Tibial nerve (tissue), 4 donors: ENCODE data around the gene KATNAL2. TPM values are rescaled to one million over a fixed set of nuclear protein-coding genes. Genes with fewer than 3 reads are reported as not detected.

Source experiments
- DNase-seq, 2 donors: peaks; one replicate each; pipeline ENCODE4 v3.0.0-alpha.2; 2019; ENCODE audit warnings: low spot score in 2 of 2
- H3K27ac ChIP-seq, 4 donors: fragments of 200-600 bp; sonication (generic) in 3 of 4; one replicate each; pipeline ENCODE4 v1.5.1; 2017 to 2019; ENCODE audit warnings: mild to moderate bottlenecking in 1 of 4
- H3K27me3 ChIP-seq, 2 donors: fragments of 200-600 bp; sonication (generic) in 1 of 2; one replicate each; pipeline versions ENCODE4 v1.5.1 to v1.6.0; 2017 to 2019
- H3K36me3 ChIP-seq, 3 donors: fragments of 200-600 bp; sonication (generic); one replicate each; pipeline ENCODE4 v1.5.1; 2018 to 2019
- H3K4me1 ChIP-seq, 4 donors: fragments of 200-600 bp; sonication (generic) in 3 of 4; one replicate each; pipeline ENCODE4 v1.5.1; 2017 to 2019
- H3K4me3 ChIP-seq, 4 donors: fragments of 200-600 bp; sonication (generic) in 3 of 4; one replicate each; pipeline ENCODE4 v1.5.1; 2017 to 2019; ENCODE audit warnings: mild to moderate bottlenecking in 1 of 4, moderate library complexity in 1 of 4
- H3K9me3 ChIP-seq, 4 donors: fragments of 200-600 bp; sonication (generic) in 3 of 4; one replicate each; pipeline ENCODE4 v1.5.1; 2017 to 2019
- EP300 ChIP-seq, 2 donors: sonication (generic); formaldehyde crosslinking; IDR thresholded peaks; one replicate each; pipeline ENCODE4 v1.6.1; 2017; ENCODE audit warnings: antibody characterized with exemption in 2 of 2, mild to moderate bottlenecking in 1 of 2
- POLR2A ChIP-seq, 2 donors: fragments of 450-650 bp; IDR thresholded peaks; one replicate each; pipeline ENCODE4 v1.6.1; 2017; ENCODE audit warnings: antibody characterized with exemption in 2 of 2, mild to moderate bottlenecking in 2 of 2, moderate library complexity in 2 of 2
- WGBS, 2 donors: methylation state at CpG; one replicate each; pipeline ENCODE4 v1.1.5; 2018; 5-methylcytosine and 5-hydroxymethylcytosine counted together
- total RNA-seq, 4 donors: library from RNA; depleted of rRNA; stranded (reverse); fragments of >200 nt; gene quantifications; one replicate each; pipeline ENCODE4 v1.1.0, GENCODE V29; 2016
- TF ChIP-seq, protein P1 (sequence below), 5 experiments: fragments of 200-600 bp in 3 of 5; fragments of 450-650 bp in 2 of 5; sonication (generic) in 3 of 5; IDR thresholded peaks; one replicate each; pipeline ENCODE4 v1.5.1; 2016 to 2019; ENCODE audit warnings: antibody characterized with exemption in 5 of 5, mild to moderate bottlenecking in 3 of 5, moderate library complexity in 2 of 5

Gene KATNAL2
- total RNA-seq, 4 donors from 2014 or later, result 2.4 to 11.7 (median 7.8) TPM

DNA sequence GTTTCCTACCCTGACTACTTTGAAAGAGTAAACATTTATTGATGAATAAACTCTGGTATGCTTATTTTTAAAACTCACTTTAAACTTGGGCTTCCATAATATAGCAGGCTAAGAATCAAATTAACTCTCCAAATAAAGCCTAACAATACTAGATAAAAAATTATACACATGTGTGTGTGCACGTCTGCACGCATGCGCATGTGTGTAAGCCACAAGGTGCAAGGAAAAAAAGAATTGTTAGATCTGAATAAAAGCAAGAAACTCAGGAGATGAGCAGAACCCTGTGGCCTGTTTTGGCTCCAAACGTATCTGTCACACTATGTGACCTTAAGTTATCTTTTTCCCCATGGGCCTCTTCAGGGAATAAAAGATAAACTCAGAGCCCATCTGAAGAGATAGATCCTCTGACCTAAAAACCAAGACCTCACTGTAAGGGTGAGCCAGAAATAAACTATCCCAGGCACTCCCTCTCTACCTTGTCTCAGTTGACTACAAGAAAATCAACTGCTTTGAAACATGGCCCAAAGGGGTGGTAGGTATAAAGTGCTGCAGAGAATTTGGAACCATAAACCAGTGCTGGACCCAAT is 226.6 kb downstream of the KATNAL2 start:
- Histone ChIP-seq H3K36me3 (no peaks in the 10 kb centered on the region), H3K9me3 (no peaks in the 10 kb centered on the region), H3K27me3 (no peaks in the 10 kb centered on the region), H3K27ac (no peak overlapping the region), H3K4me3 (no peak overlapping the region), H3K4me1 (peaks cover 0 to 11% (median 0%) of the 10 kb centered on the region in 4 donors)
- WGBS, 2 donors, result 90 to 96% methylated on average over 4 of the region's 4 CpGs
- no peak for DNase-seq
- TF ChIP-seq POLR2A (IDR thresholded peaks at IDR 0.05) (no peak), EP300 (IDR thresholded peaks at IDR 0.05) (no peak)
- TF ChIP-seq, protein P1, sequence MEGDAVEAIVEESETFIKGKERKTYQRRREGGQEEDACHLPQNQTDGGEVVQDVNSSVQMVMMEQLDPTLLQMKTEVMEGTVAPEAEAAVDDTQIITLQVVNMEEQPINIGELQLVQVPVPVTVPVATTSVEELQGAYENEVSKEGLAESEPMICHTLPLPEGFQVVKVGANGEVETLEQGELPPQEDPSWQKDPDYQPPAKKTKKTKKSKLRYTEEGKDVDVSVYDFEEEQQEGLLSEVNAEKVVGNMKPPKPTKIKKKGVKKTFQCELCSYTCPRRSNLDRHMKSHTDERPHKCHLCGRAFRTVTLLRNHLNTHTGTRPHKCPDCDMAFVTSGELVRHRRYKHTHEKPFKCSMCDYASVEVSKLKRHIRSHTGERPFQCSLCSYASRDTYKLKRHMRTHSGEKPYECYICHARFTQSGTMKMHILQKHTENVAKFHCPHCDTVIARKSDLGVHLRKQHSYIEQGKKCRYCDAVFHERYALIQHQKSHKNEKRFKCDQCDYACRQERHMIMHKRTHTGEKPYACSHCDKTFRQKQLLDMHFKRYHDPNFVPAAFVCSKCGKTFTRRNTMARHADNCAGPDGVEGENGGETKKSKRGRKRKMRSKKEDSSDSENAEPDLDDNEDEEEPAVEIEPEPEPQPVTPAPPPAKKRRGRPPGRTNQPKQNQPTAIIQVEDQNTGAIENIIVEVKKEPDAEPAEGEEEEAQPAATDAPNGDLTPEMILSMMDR (IDR thresholded peaks at IDR 0.05), result no peak

DNA sequence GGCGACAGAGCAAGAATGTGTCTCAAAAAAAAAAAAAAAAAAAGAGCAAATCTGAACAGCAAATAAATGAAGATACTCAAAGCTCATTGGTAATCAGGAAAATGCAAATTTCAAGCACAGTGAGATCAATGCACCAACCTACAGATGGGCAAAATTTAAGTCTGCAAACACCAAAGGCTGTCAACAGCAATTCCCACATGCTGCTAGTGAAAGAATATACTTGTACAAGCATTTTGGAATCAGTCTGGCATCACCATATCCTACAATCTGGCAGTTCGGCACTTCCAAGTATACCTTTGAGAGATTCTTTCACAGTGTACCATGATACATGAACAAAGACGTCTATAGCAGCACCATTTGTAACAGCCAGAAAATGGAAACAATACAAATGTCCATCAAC is 228.8 kb downstream of the KATNAL2 start:
- WGBS, 2 donors, result 87 to 88% methylated on average over 3 of the region's 3 CpGs
- no peak overlapping the region for H3K27ac ChIP-seq
- TF ChIP-seq, protein P1 (IDR thresholded peaks at IDR 0.05), result no peak
- no peaks in the 10 kb centered on the region for H3K9me3 ChIP-seq
- no peaks in the 10 kb centered on the region for H3K36me3 ChIP-seq
- H3K4me3 ChIP-seq, result no peak overlapping the region
- H3K27me3 ChIP-seq, result no peaks in the 10 kb centered on the region
- no peak for DNase-seq
- peaks cover 0 to 23% (median 1%) of the 10 kb centered on the region in 4 donors for H3K4me1 ChIP-seq

DNA sequence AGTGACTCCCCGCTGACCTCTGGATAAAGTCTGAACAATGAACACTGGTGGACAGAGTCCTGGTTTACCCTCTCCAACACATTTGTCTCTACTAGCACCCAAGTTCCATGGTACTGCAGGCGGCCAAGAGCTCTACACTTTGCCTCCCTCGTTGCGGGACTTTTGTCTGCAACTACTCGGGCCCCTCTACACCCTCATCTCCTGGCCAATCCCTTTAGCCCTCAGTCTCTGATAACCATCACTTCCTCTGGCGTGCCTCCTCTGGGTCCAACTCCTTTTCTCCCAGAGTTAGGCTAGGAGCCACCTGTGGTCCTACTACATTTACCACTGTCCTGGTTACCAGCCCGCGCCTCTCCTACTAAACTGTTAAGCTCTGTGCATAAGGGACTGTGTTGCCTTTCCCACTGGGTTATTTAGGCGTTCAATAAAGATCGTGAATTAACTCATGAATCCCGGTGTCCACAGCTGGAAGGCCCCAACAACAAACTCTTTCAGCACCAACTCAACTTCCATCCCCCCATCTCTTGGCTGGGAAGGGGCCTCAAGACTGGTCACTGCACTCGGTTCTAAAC is 232.1 kb downstream of the KATNAL2 start:
- TF ChIP-seq, protein P1 (IDR thresholded peaks at IDR 0.05), result no peak
- no peak for TF ChIP-seq POLR2A (IDR thresholded peaks at IDR 0.05)
- TF ChIP-seq EP300 (IDR thresholded peaks at IDR 0.05), result no peak
- WGBS, 2 donors, result 18 to 23% methylated on average over 12 of the region's 12 CpGs
- Histone ChIP-seq H3K9me3 (no peaks in the 10 kb centered on the region), H3K4me1 (peaks cover 0 to 30% (median 3%) of the 10 kb centered on the region in 4 donors), H3K27ac (peak overlapping the region; percentile 67 to 93 (median 87)), H3K36me3 (peaks cover 0 to 15% (median 0%) of the 10 kb centered on the region in 3 donors), H3K27me3 (no peaks in the 10 kb centered on the region), H3K4me3 (peak overlapping the region; percentile 53 to 75 (median 71))
- no peak for DNase-seq

DNA sequence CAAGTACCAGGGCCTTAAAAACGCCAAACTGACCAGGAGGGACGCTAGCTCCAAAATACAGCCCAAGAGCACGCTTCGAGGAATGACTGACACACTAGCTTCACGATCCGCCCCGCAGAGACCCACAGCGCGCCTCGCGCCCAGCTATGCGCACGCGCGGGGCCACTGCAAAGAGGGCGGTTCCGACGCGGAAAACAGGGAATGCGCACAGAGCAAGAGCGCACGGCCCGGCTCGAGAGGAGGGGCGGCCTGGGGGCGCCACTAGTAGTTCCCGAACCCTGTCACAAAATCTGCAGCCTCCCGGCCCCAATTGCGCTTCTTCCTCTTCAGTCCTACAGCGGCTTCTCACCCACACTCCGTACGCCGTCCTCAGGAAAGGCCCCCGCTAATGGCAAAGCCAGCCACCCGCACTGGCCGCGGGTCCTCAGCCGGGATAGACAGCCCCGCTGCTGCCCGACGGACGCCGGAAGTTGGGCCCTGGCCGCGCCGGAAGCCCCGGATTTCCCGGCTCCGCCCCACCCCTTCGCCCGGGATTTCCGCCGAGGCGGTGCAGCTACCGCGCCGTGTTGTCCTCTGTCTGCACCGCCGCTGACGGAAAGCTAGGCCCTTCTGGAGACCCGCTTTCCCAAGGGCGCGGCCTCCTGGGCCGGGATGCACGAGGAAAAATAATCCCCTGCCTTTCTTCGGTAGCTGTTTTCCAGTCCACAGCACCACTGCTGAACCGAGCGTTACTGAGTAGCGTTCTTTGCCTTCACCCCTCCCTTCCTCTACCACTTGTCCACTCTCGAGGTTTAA is 232.8 kb downstream of the KATNAL2 start, which contains the start of gene HDHD2:
Gene HDHD2 (minus strand): TSS at position 472 of the 795 bp plus-strand sequence. CDS start 14,061 bp downstream, outside the sequence.
- peak; percentile 57 to 59 for DNase-seq
- peak in 1 of 2 donors; percentile 93 for TF ChIP-seq EP300 (IDR thresholded peaks at IDR 0.05)
- TF ChIP-seq, protein P1 (IDR thresholded peaks at IDR 0.05), result no peak
- peak; percentile 49 to 63 for TF ChIP-seq POLR2A (IDR thresholded peaks at IDR 0.05)
- Histone ChIP-seq H3K27me3 (no peaks in the 10 kb centered on the region), H3K27ac (peak within 1 kb of the TSS; percentile 67 to 93 (median 87)), H3K4me3 (peak within 1 kb of the TSS; percentile 53 to 75 (median 71)), H3K9me3 (no peaks in the 10 kb centered on the region), H3K36me3 (peaks cover 0 to 22% (median 0%) of the 10 kb centered on the region in 3 donors), H3K4me1 (peaks cover 0 to 30% (median 3%) of the 10 kb centered on the region in 4 donors)
- WGBS, 2 donors, result 1 to 2% methylated on average over 52 to 59 of the region's 70 CpGs
